Measurements from ENCODE around the gene WAS.

- no peak for TF ChIP-seq CTCF (IDR thresholded peaks at IDR 0.05)
- no peak for TF ChIP-seq JUND (IDR thresholded peaks at IDR 0.05)
- no peak for TF ChIP-seq FOXM1 (IDR thresholded peaks at IDR 0.05; ENCODE audit: low read depth)
- TF ChIP-seq RFX5 (IDR thresholded peaks at IDR 0.05; ENCODE audit: low read length), result no peak
- TF ChIP-seq RCOR1 (IDR thresholded peaks at IDR 0.05; ENCODE audit: low read length), result no peak
- TF ChIP-seq SIN3A (IDR thresholded peaks at IDR 0.05; ENCODE audit: borderline replicate concordance, low read depth, low read length), result no peak
- no peak for TF ChIP-seq FOXJ3 (CRISPR knock-in tag; IDR thresholded peaks at IDR 0.05)
- TF ChIP-seq RXRA (IDR thresholded peaks at IDR 0.05; ENCODE audit: borderline replicate concordance, low read depth), result no peak
- no peak for TF ChIP-seq PBX3 (IDR thresholded peaks at IDR 0.05)
- TF ChIP-seq MXI1 (IDR thresholded peaks at IDR 0.05; ENCODE audit: low read depth, low read length), result no peak
- TF ChIP-seq RAD21 (IDR thresholded peaks at IDR 0.05; ENCODE audit: low read length), result no peak
- no peak for TF ChIP-seq ELF1 (IDR thresholded peaks at IDR 0.05)
- TF ChIP-seq EP300 (IDR thresholded peaks at IDR 0.05; ENCODE audit: borderline replicate concordance in 1 of 2, low read depth in 1 of 2, low read length in 1 of 2), result no peak
- TF ChIP-seq NFIC (IDR thresholded peaks at IDR 0.05; ENCODE audit: borderline replicate concordance), result no peak
Measured at GRCh38 chrX:48689208-48689920, 5.8 kb downstream of the WAS start.
